CD14-positive monocyte (primary cell): Measurements from ENCODE around the gene STK11IP. TPM values are rescaled to one million over a fixed set of nuclear protein-coding genes. Genes with fewer than 3 reads are reported as not detected.

Experiments used
- DNase-seq, 3 donors: peaks; one replicate each; pipeline ENCODE4 v3.0.0-alpha.2; 2011 to 2022
- H2AFZ ChIP-seq: 2 replicates; pipeline ENCODE4 v1.6.0; 2012; ENCODE audit warnings: mild to moderate bottlenecking, low read depth, low read length, inconsistent platforms; ENCODE audit not compliant: insufficient read depth, poor library complexity, severe bottlenecking
- H3K27ac ChIP-seq, 2 donors: 1 replicate in 1 of 2; 2 replicates in 1 of 2; pipeline ENCODE4 v1.5.1; 2012 to 2013; ENCODE audit warnings: low read length in 2 of 2, control low read depth in 1 of 2, inconsistent platforms in 1 of 2, low read depth in 1 of 2, mild to moderate bottlenecking in 1 of 2
- H3K27me3 ChIP-seq, 2 donors: one replicate each; pipeline versions ENCODE4 v1.6.0 to v1.6.1; 2011 to 2013; ENCODE audit warnings: low read length in 2 of 2; ENCODE audit not compliant: control insufficient read depth in 2 of 2, insufficient read depth in 2 of 2
- H3K36me3 ChIP-seq, 2 donors: replicated peaks in 1 of 2; 1 replicate in 1 of 2; 2 replicates in 1 of 2; pipeline versions ENCODE4 v1.5.1 to v1.6.1; 2012 to 2013; ENCODE audit warnings: low read length in 2 of 2, control low read depth in 1 of 2, inconsistent platforms in 1 of 2, mild to moderate bottlenecking in 1 of 2; ENCODE audit not compliant: insufficient read depth in 2 of 2, control insufficient read depth in 1 of 2
- H3K4me1 ChIP-seq, 2 donors: 1 replicate in 1 of 2; 2 replicates in 1 of 2; pipeline versions ENCODE4 v1.5.1 to v1.6.1; 2012 to 2013; ENCODE audit warnings: low read length in 2 of 2, control low read depth in 1 of 2, inconsistent platforms in 1 of 2, mild to moderate bottlenecking in 1 of 2, moderate library complexity in 1 of 2; ENCODE audit not compliant: insufficient read depth in 2 of 2, control insufficient read depth in 1 of 2
- H3K4me2 ChIP-seq: replicated peaks from 2 replicates; pipeline ENCODE3; 2012; ENCODE audit warnings: low read length, moderate library complexity, mild to moderate bottlenecking; ENCODE audit not compliant: poor library complexity, severe bottlenecking; ENCODE audit errors: extremely low read depth
- H3K4me3 ChIP-seq, 3 experiments: fragments of 200-600 bp in 1 of 3; sonication (generic) in 1 of 3; replicated peaks in 1 of 3; 1 replicate in 2 of 3; 2 replicates in 1 of 3; pipeline ENCODE4 v1.5.1; 2011 to 2013; ENCODE audit warnings: low read length in 3 of 3, mild to moderate bottlenecking in 3 of 3, control low read depth in 2 of 3, low read depth in 2 of 3, inconsistent platforms in 1 of 3, moderate library complexity in 1 of 3
- H3K79me2 ChIP-seq: 2 replicates; pipeline ENCODE4 v1.6.0; 2012; ENCODE audit warnings: mild to moderate bottlenecking, control low read depth, inconsistent platforms, low read length, moderate library complexity; ENCODE audit not compliant: insufficient read depth
- H3K9ac ChIP-seq: 2 replicates; pipeline ENCODE4 v1.6.0; 2017; ENCODE audit warnings: low read length, mild to moderate bottlenecking; ENCODE audit not compliant: insufficient read depth, poor library complexity, severe bottlenecking
- H3K9me3 ChIP-seq, 2 donors: replicated peaks in 1 of 2; 1 replicate in 1 of 2; 2 replicates in 1 of 2; pipeline versions ENCODE4 v1.5.1 to v1.6.1; 2012 to 2013; ENCODE audit warnings: low read length in 2 of 2, control low read depth in 1 of 2; ENCODE audit not compliant: control insufficient read depth in 1 of 2, insufficient read depth in 1 of 2
- H4K20me1 ChIP-seq: 2 replicates; pipeline ENCODE4 v1.6.0; 2012; ENCODE audit warnings: mild to moderate bottlenecking, low read length, control low read depth, moderate library complexity; ENCODE audit not compliant: insufficient read depth
- H3K27ac Mint-ChIP-seq, 7 donors: one replicate each; pipeline ENCODE4 v1.8.0; 2020; ENCODE audit warnings: mild to moderate bottlenecking in 7 of 7, mixed read lengths in 7 of 7, moderate library complexity in 6 of 7, inconsistent platforms in 2 of 7
- H3K27me3 Mint-ChIP-seq, 3 donors: one replicate each; pipeline ENCODE4 v1.8.0; 2021 to 2022; ENCODE audit warnings: low read depth in 3 of 3, mild to moderate bottlenecking in 3 of 3, mixed read lengths in 3 of 3, moderate library complexity in 3 of 3, inconsistent platforms in 1 of 3
- H3K36me3 Mint-ChIP-seq, 2 donors: one replicate each; pipeline ENCODE4 v1.8.0; 2020; ENCODE audit warnings: mixed read lengths in 2 of 2, inconsistent platforms in 1 of 2, mild to moderate bottlenecking in 1 of 2
- H3K4me1 Mint-ChIP-seq: one replicate; pipeline ENCODE4 v1.8.0; 2020; ENCODE audit warnings: mild to moderate bottlenecking, mixed read lengths
- H3K4me3 Mint-ChIP-seq, 2 donors: one replicate each; pipeline ENCODE4 v1.8.0; 2020; ENCODE audit warnings: mild to moderate bottlenecking in 2 of 2, mixed read lengths in 2 of 2, moderate library complexity in 1 of 2
- H3K9me3 Mint-ChIP-seq, 7 donors: one replicate each; pipeline ENCODE4 v1.8.0; 2020 to 2022; ENCODE audit warnings: mixed read lengths in 7 of 7, mild to moderate bottlenecking in 6 of 7, moderate library complexity in 6 of 7, inconsistent platforms in 2 of 7
- CTCF ChIP-seq: fragments of 200-600 bp; IDR thresholded peaks from one replicate; pipeline ENCODE4 v1.8.0; 2022; ENCODE audit warnings: antibody characterized with exemption, mild to moderate bottlenecking
- WGBS: methylation state at CpG from one replicate; pipeline ENCODE4 v1.1.5; 2013; ENCODE audit warnings: missing lambda C conversion rate; ENCODE audit not compliant: insufficient coverage; 5-methylcytosine and 5-hydroxymethylcytosine counted together
- intact Hi-C, 2 donors: fragments of 100-400 bp; cut with micrococcal nuclease; formaldehyde crosslinking; loops; one replicate each; pipeline versions ENCODE4 v1.15.0 to v1.15.1; 2023
- polyA plus RNA-seq, 3 donors: library from polyadenylated mRNA; depleted of rRNA in 1 of 3; unstranded in 2 of 3; stranded (reverse) in 1 of 3; fragments of 300-500 nt in 2 of 3; fragments of >200 nt in 1 of 3; fragmentation: Illumina TruSeq in 2 of 3; gene quantifications; 1 replicate in 2 of 3; 2 replicates in 1 of 3; pipeline ENCODE4 v1.2.3, GENCODE V29; 2012 to 2021

Gene STK11IP
- polyA plus RNA-seq, 3 donors = 13.0 to 79.1 (median 15.7) TPM

GRCh38 chr2:219581346-219581745, 16.3 kb upstream of the STK11IP start:
- Histone ChIP-seq H2AFZ (no peak overlapping the region), H3K27me3 (peaks cover 0 to 8% of the 10 kb centered on the region in 2 donors), H3K36me3 (no peaks in the 10 kb centered on the region), H3K9ac (no peak overlapping the region), H3K79me2 (no peaks in the 10 kb centered on the region), H3K9me3 (no peaks in the 10 kb centered on the region), H3K4me2 (no peak overlapping the region), H3K4me1 (peaks cover 8 to 11% of the 10 kb centered on the region in 2 donors), H3K27ac (no peak overlapping the region), H4K20me1 (no peaks in the 10 kb centered on the region), H3K4me3 (no peak overlapping the region)
- peaks cover 0 to 5% (median 0%) of the 10 kb centered on the region in 7 donors for H3K9me3 Mint-ChIP-seq
- H3K27ac Mint-ChIP-seq = peak overlapping the region in 1 of 7 donors; percentile 16
- no peak for DNase-seq
- H3K4me3 Mint-ChIP-seq = no peak overlapping the region
- peaks cover 4 to 8% (median 8%) of the 10 kb centered on the region in 3 donors for H3K27me3 Mint-ChIP-seq
- no peak for TF ChIP-seq CTCF
- no peaks in the 10 kb centered on the region for H3K36me3 Mint-ChIP-seq
- intact Hi-C loops = no loop called here
- 63% methylated on average over 1 of the region's 2 CpGs for WGBS
- H3K4me1 Mint-ChIP-seq = peaks cover 12% of the 10 kb centered on the region

- Mint-ChIP-seq H3K27ac (no peak overlapping the region), H3K4me1 (no peaks in the 10 kb centered on the region), H3K27me3 (peaks cover 6 to 12% (median 7%) of the 10 kb centered on the region in 3 donors), H3K36me3 (no peaks in the 10 kb centered on the region), H3K4me3 (no peak overlapping the region), H3K9me3 (peaks cover 0 to 2% (median 0%) of the 10 kb centered on the region in 7 donors)
- no peaks in the 10 kb centered on the region for H3K79me2 ChIP-seq
- DNase-seq = no peak
- no peak for TF ChIP-seq CTCF
- no peaks in the 10 kb centered on the region for H3K4me1 ChIP-seq
- H3K27me3 ChIP-seq = no peaks in the 10 kb centered on the region
- intact Hi-C loops = no loop called here
- no peak overlapping the region for H3K27ac ChIP-seq
- H2AFZ ChIP-seq = no peak overlapping the region
- no CpG with 5 or more reads among the region's 4 CpGs for WGBS
- H3K9ac ChIP-seq = no peak overlapping the region
- H3K9me3 ChIP-seq = no peaks in the 10 kb centered on the region
- H3K4me3 ChIP-seq = no peak overlapping the region
- H3K36me3 ChIP-seq = no peaks in the 10 kb centered on the region
- H4K20me1 ChIP-seq = no peaks in the 10 kb centered on the region
- H3K4me2 ChIP-seq = no peak overlapping the region
These were observed 6.6 kb upstream of the STK11IP start for GRCh38 chr2:219591091-219591490.
